HFFc6 (cell line): ENCODE data around the gene KIF1C. TPM values are rescaled to one million over a fixed set of nuclear protein-coding genes. Genes with fewer than 3 reads are reported as not detected.
"Not testable (repeated sequence)": the region's sequence is repeated elsewhere in the genome, so short reads cannot be mapped to it uniquely, and the experiment has no call there.

Source experiments
- DNase-seq: peaks from one replicate; pipeline ENCODE4 v3.0.0-alpha.2; 2018
- H3K27ac Mint-ChIP-seq: 2 replicates; pipeline ENCODE4 v1.8.0; 2020; ENCODE audit warnings: mild to moderate bottlenecking, mixed read lengths
- H3K27me3 Mint-ChIP-seq: 2 replicates; pipeline ENCODE4 v1.8.0; 2021; ENCODE audit warnings: mild to moderate bottlenecking, moderate library complexity, mixed read lengths; ENCODE audit not compliant: insufficient read depth
- H3K36me3 Mint-ChIP-seq: 2 replicates; pipeline ENCODE4 v1.8.0; 2021; ENCODE audit warnings: low read depth, mixed read lengths
- H3K4me1 Mint-ChIP-seq: 2 replicates; pipeline ENCODE4 v1.8.0; 2020; ENCODE audit warnings: low read depth, mixed read lengths
- H3K4me3 Mint-ChIP-seq: 2 replicates; pipeline ENCODE4 v1.8.0; 2020; ENCODE audit warnings: mild to moderate bottlenecking, moderate library complexity, mixed read lengths
- H3K9me3 Mint-ChIP-seq: 2 replicates; pipeline ENCODE4 v1.8.0; 2020; ENCODE audit warnings: mild to moderate bottlenecking, mixed read lengths
- total RNA-seq, 6 experiments: library from RNA; stranded (reverse); fragmentation: NEBNext Ultra II Directional; extraction: Animal tissue kit (Norgen Biotek cat#: 25700); gene quantifications; 2 replicates in 1 of 6; 3 replicates in 5 of 6; pipeline ENCODE4 v1.2.3, GENCODE V29; 2021
- TF ChIP-seq, protein P1 (sequence below): fragments of 200-600 bp; sonication (generic); IDR thresholded peaks from 2 replicates; pipeline ENCODE4 v1.5.0; 2021; ENCODE audit warnings: antibody characterized with exemption, mild to moderate bottlenecking

KIF1C gene
- total RNA-seq, 6 experiments from 2014 or later: 174 to 200 (median 178) TPM

DNA sequence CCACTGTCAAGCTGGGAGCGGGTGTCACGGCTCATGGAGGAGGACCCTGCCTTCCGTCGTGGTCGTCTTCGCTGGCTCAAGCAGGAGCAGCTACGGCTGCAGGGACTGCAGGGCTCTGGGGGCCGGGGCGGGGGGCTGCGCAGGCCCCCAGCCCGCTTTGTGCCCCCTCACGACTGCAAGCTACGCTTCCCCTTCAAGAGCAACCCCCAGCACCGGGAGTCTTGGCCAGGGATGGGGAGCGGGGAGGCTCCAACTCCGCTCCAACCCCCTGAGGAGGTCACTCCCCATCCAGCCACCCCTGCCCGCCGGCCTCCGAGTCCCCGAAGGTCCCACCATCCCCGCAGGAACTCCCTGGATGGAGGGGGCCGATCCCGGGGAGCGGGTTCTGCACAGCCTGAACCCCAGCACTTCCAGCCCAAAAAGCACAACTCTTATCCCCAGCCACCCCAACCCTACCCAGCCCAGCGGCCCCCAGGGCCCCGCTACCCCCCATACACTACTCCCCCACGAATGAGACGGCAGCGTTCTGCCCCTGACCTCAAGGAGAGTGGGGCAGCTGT, 25.9 kb downstream of the KIF1C start:
- H3K27ac Mint-ChIP-seq: no peak overlapping the region
- TF ChIP-seq, protein P1, sequence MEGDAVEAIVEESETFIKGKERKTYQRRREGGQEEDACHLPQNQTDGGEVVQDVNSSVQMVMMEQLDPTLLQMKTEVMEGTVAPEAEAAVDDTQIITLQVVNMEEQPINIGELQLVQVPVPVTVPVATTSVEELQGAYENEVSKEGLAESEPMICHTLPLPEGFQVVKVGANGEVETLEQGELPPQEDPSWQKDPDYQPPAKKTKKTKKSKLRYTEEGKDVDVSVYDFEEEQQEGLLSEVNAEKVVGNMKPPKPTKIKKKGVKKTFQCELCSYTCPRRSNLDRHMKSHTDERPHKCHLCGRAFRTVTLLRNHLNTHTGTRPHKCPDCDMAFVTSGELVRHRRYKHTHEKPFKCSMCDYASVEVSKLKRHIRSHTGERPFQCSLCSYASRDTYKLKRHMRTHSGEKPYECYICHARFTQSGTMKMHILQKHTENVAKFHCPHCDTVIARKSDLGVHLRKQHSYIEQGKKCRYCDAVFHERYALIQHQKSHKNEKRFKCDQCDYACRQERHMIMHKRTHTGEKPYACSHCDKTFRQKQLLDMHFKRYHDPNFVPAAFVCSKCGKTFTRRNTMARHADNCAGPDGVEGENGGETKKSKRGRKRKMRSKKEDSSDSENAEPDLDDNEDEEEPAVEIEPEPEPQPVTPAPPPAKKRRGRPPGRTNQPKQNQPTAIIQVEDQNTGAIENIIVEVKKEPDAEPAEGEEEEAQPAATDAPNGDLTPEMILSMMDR: no peak
- no peak for DNase-seq
- no peaks in the 10 kb centered on the region for H3K9me3 Mint-ChIP-seq
- H3K4me3 Mint-ChIP-seq: no peak overlapping the region
- peaks cover 6% of the 10 kb centered on the region for H3K27me3 Mint-ChIP-seq
- H3K4me1 Mint-ChIP-seq: peaks cover 7% of the 10 kb centered on the region; the same call in 1 of the 2 replicates
- H3K36me3 Mint-ChIP-seq: peaks cover 29% of the 10 kb centered on the region

DNA sequence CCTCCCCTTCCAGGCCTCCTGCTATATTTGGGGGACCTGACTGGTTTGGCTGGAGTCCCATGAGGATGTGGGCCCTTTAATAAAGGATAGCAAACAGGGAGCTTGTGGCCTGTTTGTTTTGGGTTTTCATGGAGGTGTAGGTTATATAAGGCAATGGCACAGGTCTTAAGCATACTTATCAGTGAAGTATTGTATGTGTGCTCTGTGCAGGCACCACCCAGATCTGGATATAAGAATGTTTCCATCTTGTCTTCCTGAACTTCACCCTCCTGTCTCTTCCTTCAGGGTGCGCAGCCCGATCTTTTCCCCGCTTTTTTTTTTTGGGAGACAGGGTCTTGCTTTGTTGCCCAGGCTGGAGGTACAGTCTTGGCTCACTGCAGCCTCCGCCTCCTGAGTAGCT, 26.9 kb downstream of the KIF1C start:
- Mint-ChIP-seq H3K4me3 (no peak overlapping the region), H3K27ac (peak overlapping the region; percentile 18; the same call in 1 of the 2 replicates), H3K36me3 (peaks cover 21% of the 10 kb centered on the region), H3K27me3 (peaks cover 5% of the 10 kb centered on the region), H3K4me1 (peaks cover 7% of the 10 kb centered on the region; the same call in 1 of the 2 replicates), H3K9me3 (no peaks in the 10 kb centered on the region)
- TF ChIP-seq, protein P1: no peak
- no peak for DNase-seq

DNA sequence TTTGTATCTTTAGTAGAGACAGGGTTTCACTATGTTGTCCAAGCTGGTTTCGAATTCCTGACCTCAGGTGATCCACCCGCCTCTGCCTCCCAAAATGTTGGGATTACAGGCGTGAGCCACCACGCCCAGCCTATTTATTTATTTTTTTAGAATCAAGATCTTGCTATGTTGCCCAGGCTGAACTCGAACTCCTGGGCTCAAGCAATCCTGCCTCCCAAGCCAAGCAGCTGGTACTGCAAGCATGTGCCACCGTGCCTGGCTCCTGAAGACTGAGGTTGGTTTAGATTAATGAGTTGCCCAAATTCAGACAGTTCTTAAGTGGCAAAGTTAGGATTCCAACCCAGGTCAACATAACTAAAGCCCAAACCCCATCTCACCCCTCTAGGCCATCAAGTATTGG, 29.5 kb downstream of the KIF1C start:
- peaks cover 6% of the 10 kb centered on the region for H3K36me3 Mint-ChIP-seq
- TF ChIP-seq, protein P1: no peak

GRCh38 chr17:5027916-5028315, 30.2 kb downstream of the KIF1C start:
- TF ChIP-seq, protein P1: no peak
- H3K9me3 Mint-ChIP-seq: no peaks in the 10 kb centered on the region
- H3K4me1 Mint-ChIP-seq: peaks cover 12% of the 10 kb centered on the region
- DNase-seq: no peak
- H3K27ac Mint-ChIP-seq: no peak overlapping the region
- H3K27me3 Mint-ChIP-seq: peaks cover 4% of the 10 kb centered on the region; the same call in 1 of the 2 replicates
- H3K36me3 Mint-ChIP-seq: peaks cover 6% of the 10 kb centered on the region
- H3K4me3 Mint-ChIP-seq: no peak overlapping the region

More for the DNA sequence above, 29.5 kb downstream of the KIF1C start:
- Mint-ChIP-seq H3K27ac (no peak overlapping the region), H3K27me3 (peaks cover 4% of the 10 kb centered on the region; the same call in 1 of the 2 replicates), H3K4me1 (peaks cover 12% of the 10 kb centered on the region), H3K4me3 (no peak overlapping the region), H3K9me3 (no peaks in the 10 kb centered on the region)
- DNase-seq: no peak

GRCh38 chr17:5030168-5030567, 32.4 kb downstream of the KIF1C start:
- not testable (repeated sequence) for H3K36me3 Mint-ChIP-seq, DNase-seq, H3K9me3 Mint-ChIP-seq, H3K4me3 Mint-ChIP-seq, H3K27me3 Mint-ChIP-seq, H3K27ac Mint-ChIP-seq
- H3K4me1 Mint-ChIP-seq: peaks cover 12% of the 10 kb centered on the region

- TF ChIP-seq, protein P1: peak; percentile 88
- Mint-ChIP-seq H3K27me3 (peaks cover 8% of the 10 kb centered on the region), H3K9me3 (no peaks in the 10 kb centered on the region), H3K27ac (0 out of 2 replicates have a peak overlapping the region, but pooled peaks have one; percentile 17), H3K36me3 (no peaks in the 10 kb centered on the region), H3K4me3 (peak overlapping the region; percentile 80), H3K4me1 (peaks cover 6% of the 10 kb centered on the region)
- DNase-seq: peak; percentile 60
These were observed 33.8 kb downstream of the KIF1C start for GRCh38 chr17:5031365-5032082.
